HepG2 (cell line): Measurements from ENCODE around the gene CAD. TPM values are rescaled to one million over a fixed set of nuclear protein-coding genes. Genes with fewer than 3 reads are reported as not detected.

Experiments used
- ATAC-seq: fragments of 200-7000 bp; cut with Tn5 transposase; 3 replicates; pipeline ENCODE4 v1.9.1; 2020; ENCODE audit warnings: mild to moderate bottlenecking, moderate library complexity
- BruUV-seq: library from RNA; stranded (reverse); fragments of 400-500 nt; replicated peaks from 2 replicates; lab custom pipeline; 2021; lab: Mats Ljungman, UMichigan
- CTCF ChIA-PET: fragments of 300-600 bp; formaldehyde crosslinking; extraction: SDS; loops from one replicate; lab custom pipeline; 2021; ENCODE audit warnings: low total read pairs, inconsistent platforms, low intra/inter-chr PET ratio; lab: Yijun Ruan, JAX
- POLR2A ChIA-PET: fragments of 350-600 bp; sonication (Branson Sonifier 250); formaldehyde crosslinking; loops from one replicate; lab custom pipeline; 2020; ENCODE audit warnings: antibody characterized with exemption, inconsistent platforms; lab: Yijun Ruan, JAX
- DNase-seq: peaks from one replicate; pipeline ENCODE4 v3.0.0-alpha.2; 2015; ENCODE audit warnings: low spot score
- FAIRE-seq: peaks from 3 replicates; lab custom pipeline; 2011; peaks lifted over from hg19 to GRCh38; lab: Jason Lieb, UNC
- H2AFZ ChIP-seq: one replicate; pipeline ENCODE4 v1.6.1; 2011; ENCODE audit warnings: low read length, inconsistent platforms
- H3K27ac ChIP-seq: fragments of 300-600 bp; 3 replicates; pipeline ENCODE4 v1.8.0; 2011; ENCODE audit warnings: mixed run types, mild to moderate bottlenecking, mixed read lengths, low read length, inconsistent platforms; ENCODE audit not compliant: insufficient read depth; ENCODE audit errors: extremely low read length
- H3K27me3 ChIP-seq, 2 experiments: fragments of 200-600 bp in 1 of 2; 2 replicates in 1 of 2; 3 replicates in 1 of 2; pipeline versions ENCODE4 v1.6.0 to v1.8.0; 2011; ENCODE audit warnings: low read length in 2 of 2, mild to moderate bottlenecking in 2 of 2, moderate library complexity in 2 of 2, inconsistent platforms in 1 of 2; ENCODE audit not compliant: insufficient read depth in 2 of 2, control insufficient read depth in 1 of 2
- H3K36me3 ChIP-seq, 2 experiments: fragments of 200-600 bp in 1 of 2; replicated peaks in 1 of 2; 2 replicates in 1 of 2; 3 replicates in 1 of 2; pipeline versions ENCODE4 v1.5.1 to v1.8.0; 2011; ENCODE audit warnings: low read length in 2 of 2, inconsistent platforms in 1 of 2; ENCODE audit not compliant: insufficient read depth in 2 of 2, control insufficient read depth in 1 of 2
- H3K4me1 ChIP-seq: 2 replicates; pipeline ENCODE4 v1.5.1; 2012; ENCODE audit warnings: low read length, inconsistent platforms; ENCODE audit not compliant: insufficient read depth
- H3K4me2 ChIP-seq: 2 replicates; pipeline ENCODE4 v1.6.0; 2011; ENCODE audit warnings: low read depth, low read length, inconsistent platforms
- H3K4me3 ChIP-seq, 3 experiments: fragments of 200-600 bp in 1 of 3; sonication (generic), shearing (Covaris generic) in 1 of 3; replicated peaks in 1 of 3; 2 replicates each; pipeline ENCODE4 v1.5.1; 2011 to 2016; ENCODE audit warnings: low read length in 3 of 3, inconsistent platforms in 2 of 3, low read depth in 2 of 3, mild to moderate bottlenecking in 2 of 3, control low read depth in 1 of 3, mixed read lengths in 1 of 3; ENCODE audit not compliant: insufficient read depth in 1 of 3
- H3K79me2 ChIP-seq: one replicate; pipeline ENCODE4 v1.6.1; 2011; ENCODE audit warnings: low read length, inconsistent platforms; ENCODE audit not compliant: insufficient read depth
- H3K9ac ChIP-seq: 2 replicates; pipeline ENCODE4 v1.6.0; 2011; ENCODE audit warnings: mild to moderate bottlenecking, low read depth, low read length, inconsistent platforms; ENCODE audit not compliant: insufficient read depth
- H3K9me3 ChIP-seq: 2 replicates; pipeline ENCODE4 v1.5.1; 2012; ENCODE audit warnings: mild to moderate bottlenecking, low read length
- H4K20me1 ChIP-seq: 2 replicates; pipeline ENCODE4 v1.6.0; 2011; ENCODE audit warnings: inconsistent platforms, mild to moderate bottlenecking, low read length, moderate library complexity; ENCODE audit not compliant: insufficient read depth
- ATF2 ChIP-seq: sonication (generic); formaldehyde crosslinking; IDR thresholded peaks from 2 replicates; pipeline ENCODE4 v1.4.0; 2020; ENCODE audit warnings: missing genetic modification reagents
- CEBPG ChIP-seq: IDR thresholded peaks from 2 replicates; pipeline ENCODE4 v1.6.1; 2016
- GATAD1 ChIP-seq: IDR thresholded peaks from 2 replicates; pipeline ENCODE4 v1.6.1; 2016; ENCODE audit warnings: missing genetic modification reagents, missing compliant biosample characterization
- GMEB1 ChIP-seq: sonication (generic); formaldehyde crosslinking; IDR thresholded peaks from 2 replicates; pipeline ENCODE4 v1.5.1; 2020; ENCODE audit warnings: missing genetic modification reagents, mild to moderate bottlenecking, borderline replicate concordance
- KDM6A ChIP-seq: IDR thresholded peaks from 2 replicates; pipeline ENCODE4 v1.6.1; 2016; ENCODE audit warnings: low read depth
- MIER2 ChIP-seq: IDR thresholded peaks from 2 replicates; pipeline ENCODE4 v1.6.1; 2016; ENCODE audit warnings: missing biosample characterization, missing genetic modification reagents
- RBFOX2 ChIP-seq: fragments of 200-400 bp; formaldehyde crosslinking; IDR thresholded peaks from 2 replicates; pipeline ENCODE4 v1.6.1; 2017; ENCODE audit warnings: low read depth, mild to moderate bottlenecking, low read length
- ZNF570 ChIP-seq: sonication (generic); formaldehyde crosslinking; IDR thresholded peaks from 2 replicates; pipeline ENCODE4 v1.4.0; 2020; ENCODE audit warnings: mild to moderate bottlenecking, missing genetic modification reagents, borderline replicate concordance
- ZXDC ChIP-seq: sonication (generic); formaldehyde crosslinking; IDR thresholded peaks from 2 replicates; pipeline ENCODE4 v1.5.0; 2020; ENCODE audit warnings: mild to moderate bottlenecking, missing genetic modification reagents
- WGBS: methylation state at CpG from one replicate; pipeline ENCODE4 v1.1.6; 2017; ENCODE audit warnings: low lambda C conversion rate; 5-methylcytosine and 5-hydroxymethylcytosine counted together
- in situ Hi-C: cut with HindIII; loops from 2 replicates; pipeline ENCODE4 v1.10.0; 2017; ENCODE audit warnings: low pct_unique_long_range_greater_than_20kb; ENCODE audit not compliant: extremely low pct_ligation_motif_present
- intact Hi-C: fragments of 100-400 bp; cut with micrococcal nuclease; formaldehyde crosslinking; loops from one replicate; pipeline ENCODE4 v1.10.0; 2022; ENCODE audit not compliant: unreplicated experiment
- polyA plus RNA-seq, 8 experiments: library from polyadenylated mRNA; depleted of rRNA in 3 of 8; stranded (reverse) in 7 of 8; unstranded in 1 of 8; fragments of >200 nt; fragmentation: Illumina TruSeq in 4 of 8; extraction: Trizol in 4 of 8; gene quantifications; 2 replicates each; pipeline versions ENCODE4 v1.2.1 to v1.2.3, GENCODE V29; 2011 to 2016; ENCODE audit warnings: low read depth in 4 of 8, missing spikeins in 1 of 8, mixed read lengths in 1 of 8; ENCODE audit not compliant: insufficient read depth in 1 of 8
- total RNA-seq, 5 experiments: library from RNA; depleted of rRNA; stranded (reverse); fragments of >200 nt; fragmentation: Illumina TruSeq; extraction: Trizol; gene quantifications; 2 replicates each; pipeline ENCODE4 v1.2.3, GENCODE V29; 2016; ENCODE audit warnings: low read depth in 1 of 5
- TF ChIP-seq, protein P1 (sequence below): sonication (generic); formaldehyde crosslinking; IDR thresholded peaks from 2 replicates; pipeline ENCODE4 v1.4.0; 2020; ENCODE audit warnings: missing genetic modification reagents
- TF ChIP-seq, protein P2 (sequence below): sonication (generic); formaldehyde crosslinking; IDR thresholded peaks from 2 replicates; pipeline ENCODE4 v1.5.1; 2020; ENCODE audit warnings: mild to moderate bottlenecking, moderate library complexity, missing genetic modification reagents

The CAD gene
- total and polyA plus RNA-seq, 2 of the 13 experiments (the other 11 are each of a cell fraction or from before 2014, with no cell fraction given), result 21.7 to 37.0 TPM

GRCh38 chr2:27219091-27219490 is 1.9 kb downstream of the CAD start:
- Histone ChIP-seq H4K20me1 (no peaks in the 10 kb centered on the region), H3K36me3 (peaks cover 22 to 70% of the 10 kb centered on the region in 2 experiments), H3K9me3 (no peaks in the 10 kb centered on the region), H3K27ac (no peak overlapping the region), H3K27me3 (no peaks in the 10 kb centered on the region), H3K4me2 (no peak overlapping the region), H3K79me2 (no peaks in the 10 kb centered on the region), H3K4me1 (peaks cover 28% of the 10 kb centered on the region), H2AFZ (no peak overlapping the region), H3K9ac (no peak overlapping the region)
- DNase-seq (no peak), ATAC-seq (no peak), FAIRE-seq (no peak)
- POLR2A ChIA-PET, result interaction anchor here (0.9 kb wide), 1 partner anchor 30 kb away, joined by 3 read pairs; no protein-coding TSS in a partner anchor
- CTCF ChIA-PET, result no interaction called here
- in situ Hi-C loops (no loop called here), intact Hi-C loops (no loop called here)
- 90% methylated on average over 2 of the region's 2 CpGs for WGBS
- TF ChIP-seq, protein P1, sequence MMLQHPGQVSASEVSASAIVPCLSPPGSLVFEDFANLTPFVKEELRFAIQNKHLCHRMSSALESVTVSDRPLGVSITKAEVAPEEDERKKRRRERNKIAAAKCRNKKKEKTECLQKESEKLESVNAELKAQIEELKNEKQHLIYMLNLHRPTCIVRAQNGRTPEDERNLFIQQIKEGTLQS (CRISPR knock-in tag), result no peak
- TF ChIP-seq KDM6A (CRISPR knock-in tag) (no peak), ZXDC (CRISPR knock-in tag) (no peak), MIER2 (no peak), ZNF570 (CRISPR knock-in tag) (no peak), RBFOX2 (no peak), GMEB1 (CRISPR knock-in tag) (no peak), ATF2 (CRISPR knock-in tag) (no peak), GATAD1 (CRISPR knock-in tag) (no peak), CEBPG (CRISPR knock-in tag) (no peak)
- TF ChIP-seq, protein P2, sequence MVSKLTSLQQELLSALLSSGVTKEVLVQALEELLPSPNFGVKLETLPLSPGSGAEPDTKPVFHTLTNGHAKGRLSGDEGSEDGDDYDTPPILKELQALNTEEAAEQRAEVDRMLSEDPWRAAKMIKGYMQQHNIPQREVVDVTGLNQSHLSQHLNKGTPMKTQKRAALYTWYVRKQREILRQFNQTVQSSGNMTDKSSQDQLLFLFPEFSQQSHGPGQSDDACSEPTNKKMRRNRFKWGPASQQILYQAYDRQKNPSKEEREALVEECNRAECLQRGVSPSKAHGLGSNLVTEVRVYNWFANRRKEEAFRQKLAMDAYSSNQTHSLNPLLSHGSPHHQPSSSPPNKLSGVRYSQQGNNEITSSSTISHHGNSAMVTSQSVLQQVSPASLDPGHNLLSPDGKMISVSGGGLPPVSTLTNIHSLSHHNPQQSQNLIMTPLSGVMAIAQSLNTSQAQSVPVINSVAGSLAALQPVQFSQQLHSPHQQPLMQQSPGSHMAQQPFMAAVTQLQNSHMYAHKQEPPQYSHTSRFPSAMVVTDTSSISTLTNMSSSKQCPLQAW (CRISPR knock-in tag), result no peak
- TF ChIP-seq, all 625 proteins: peak for 0
- no peak overlapping the region for H3K4me3 ChIP-seq
- no TSS peak for BruUV-seq
